ENCODE measurements around the gene GRIP1. TPM values are rescaled to one million over a fixed set of nuclear protein-coding genes. Genes with fewer than 3 reads are reported as not detected.

Gene GRIP1
- total RNA-seq, 2 donors from 2014 or later = 0.28 TPM; not detected in 1

GRCh38 chr12:66461331-66461730 lies 217.5 kb downstream of the GRIP1 start:
- DNase-seq (ENCODE audit: low spot score) (no peak), ATAC-seq (ENCODE audit: insufficient number of reproducible peaks, low FRiP score, low read depth) (no peak)
- TF ChIP-seq CTCF (IDR thresholded peaks at IDR 0.05) = no peak

GRCh38 chr12:66459944-66460482 lies 218.9 kb downstream of the GRIP1 start:
- H3K36me3 ChIP-seq = no peaks in the 10 kb centered on the region
- H3K27ac ChIP-seq = no peak overlapping the region
- ATAC-seq (ENCODE audit: insufficient number of reproducible peaks, low FRiP score, low read depth) = no peak
- no peak overlapping the region for H3K4me3 ChIP-seq
- H3K27me3 ChIP-seq (replicated peaks; ENCODE audit: insufficient read depth) = no peaks in the 10 kb centered on the region
- no peak for DNase-seq (ENCODE audit: low spot score)
- no peaks in the 10 kb centered on the region for H3K9me3 ChIP-seq
- H3K4me1 ChIP-seq (ENCODE audit: control insufficient read depth in 1 of 2, low read depth in 2 of 2) = no peaks in the 10 kb centered on the region
- no peak for TF ChIP-seq CTCF (IDR thresholded peaks at IDR 0.05)

More at GRCh38 chr12:66461331-66461730, 217.5 kb downstream of the GRIP1 start:
- Histone ChIP-seq H3K4me3 (no peak overlapping the region), H3K27me3 (replicated peaks; ENCODE audit: insufficient read depth) (no peaks in the 10 kb centered on the region), H3K36me3 (no peaks in the 10 kb centered on the region), H3K4me1 (ENCODE audit: control insufficient read depth in 1 of 2, low read depth in 2 of 2) (no peaks in the 10 kb centered on the region), H3K27ac (no peak overlapping the region), H3K9me3 (no peaks in the 10 kb centered on the region)

- H3K27ac ChIP-seq = no peak overlapping the region
- H3K27me3 ChIP-seq (replicated peaks; ENCODE audit: insufficient read depth) = no peaks in the 10 kb centered on the region
- H3K9me3 ChIP-seq = no peaks in the 10 kb centered on the region
- DNase-seq (ENCODE audit: low spot score) (no peak), ATAC-seq (ENCODE audit: insufficient number of reproducible peaks, low FRiP score, low read depth) (no peak)
- no peaks in the 10 kb centered on the region for H3K4me1 ChIP-seq (ENCODE audit: control insufficient read depth in 1 of 2, low read depth in 2 of 2)
- H3K36me3 ChIP-seq = no peaks in the 10 kb centered on the region
- TF ChIP-seq CTCF (IDR thresholded peaks at IDR 0.05) = no peak
- H3K4me3 ChIP-seq = no peak overlapping the region
Observed at GRCh38 chr12:66456612-66457011, 222.3 kb downstream of the GRIP1 start.

- DNase-seq (ENCODE audit: low spot score) (no peak), ATAC-seq (ENCODE audit: insufficient number of reproducible peaks, low FRiP score, low read depth) (no peak)
- Histone ChIP-seq H3K4me3 (no peak overlapping the region), H3K27me3 (replicated peaks; ENCODE audit: insufficient read depth) (no peaks in the 10 kb centered on the region), H3K27ac (no peak overlapping the region), H3K9me3 (no peaks in the 10 kb centered on the region), H3K36me3 (no peaks in the 10 kb centered on the region), H3K4me1 (ENCODE audit: control insufficient read depth in 1 of 2, low read depth in 2 of 2) (no peaks in the 10 kb centered on the region)
- no peak for TF ChIP-seq CTCF (IDR thresholded peaks at IDR 0.05)
Observed at GRCh38 chr12:66453844-66454243, 225.0 kb downstream of the GRIP1 start.

GRCh38 chr12:66453120-66453519 lies 225.8 kb downstream of the GRIP1 start:
- Histone ChIP-seq H3K4me3 (no peak overlapping the region), H3K9me3 (no peaks in the 10 kb centered on the region), H3K36me3 (no peaks in the 10 kb centered on the region), H3K27ac (no peak overlapping the region), H3K27me3 (replicated peaks; ENCODE audit: insufficient read depth) (no peaks in the 10 kb centered on the region), H3K4me1 (ENCODE audit: control insufficient read depth in 1 of 2, low read depth in 2 of 2) (no peaks in the 10 kb centered on the region)
- DNase-seq (ENCODE audit: low spot score) (no peak), ATAC-seq (ENCODE audit: insufficient number of reproducible peaks, low FRiP score, low read depth) (no peak)
- no peak for TF ChIP-seq CTCF (IDR thresholded peaks at IDR 0.05)

All from thoracic aorta (tissue), 2 donors.